Endothelial cell (in vitro differentiated cells): ENCODE measurements around the gene DOK6. TPM values are rescaled to one million over a fixed set of nuclear protein-coding genes. Genes with fewer than 3 reads are reported as not detected.

Source experiments
- DNase-seq: peaks from one replicate; pipeline ENCODE4 v3.0.0; 2021; ENCODE audit warnings: low spot score
- H3K27ac Mint-ChIP-seq: one replicate; pipeline ENCODE4 v1.8.0; 2021; ENCODE audit warnings: mixed read lengths, inconsistent platforms; ENCODE audit not compliant: unreplicated experiment
- H3K27me3 Mint-ChIP-seq: one replicate; pipeline ENCODE4 v1.8.0; 2021; ENCODE audit warnings: mild to moderate bottlenecking, moderate library complexity, mixed read lengths, inconsistent platforms; ENCODE audit not compliant: unreplicated experiment
- H3K36me3 Mint-ChIP-seq: one replicate; pipeline ENCODE4 v1.8.0; 2021; ENCODE audit warnings: mild to moderate bottlenecking, low read depth, mixed read lengths, inconsistent platforms; ENCODE audit not compliant: unreplicated experiment
- H3K4me1 Mint-ChIP-seq: one replicate; pipeline ENCODE4 v1.8.0; 2021; ENCODE audit warnings: mild to moderate bottlenecking, mixed read lengths, inconsistent platforms; ENCODE audit not compliant: unreplicated experiment
- H3K4me3 Mint-ChIP-seq: one replicate; pipeline ENCODE4 v1.8.0; 2021; ENCODE audit warnings: mild to moderate bottlenecking, mixed read lengths, inconsistent platforms; ENCODE audit not compliant: unreplicated experiment
- H3K9me3 Mint-ChIP-seq: one replicate; pipeline ENCODE4 v1.8.0; 2021; ENCODE audit warnings: mixed read lengths, inconsistent platforms; ENCODE audit not compliant: unreplicated experiment
- total RNA-seq: library from RNA; stranded (reverse); fragmentation: NEBNext Ultra II Directional; extraction: Animal tissue kit (Norgen Biotek cat#: 25700); gene quantifications from one replicate; pipeline ENCODE4 v1.2.1, GENCODE V29; 2021; ENCODE audit not compliant: unreplicated experiment
- TF ChIP-seq, protein P1 (sequence below): fragments of 200-600 bp; sonication (generic); IDR thresholded peaks from one replicate; pipeline ENCODE4 v1.5.0; 2021; ENCODE audit warnings: antibody characterized with exemption; ENCODE audit not compliant: unreplicated experiment

The DOK6 gene
- total RNA-seq, 1 donor from 2014 or later, result 2.2 TPM

DNA sequence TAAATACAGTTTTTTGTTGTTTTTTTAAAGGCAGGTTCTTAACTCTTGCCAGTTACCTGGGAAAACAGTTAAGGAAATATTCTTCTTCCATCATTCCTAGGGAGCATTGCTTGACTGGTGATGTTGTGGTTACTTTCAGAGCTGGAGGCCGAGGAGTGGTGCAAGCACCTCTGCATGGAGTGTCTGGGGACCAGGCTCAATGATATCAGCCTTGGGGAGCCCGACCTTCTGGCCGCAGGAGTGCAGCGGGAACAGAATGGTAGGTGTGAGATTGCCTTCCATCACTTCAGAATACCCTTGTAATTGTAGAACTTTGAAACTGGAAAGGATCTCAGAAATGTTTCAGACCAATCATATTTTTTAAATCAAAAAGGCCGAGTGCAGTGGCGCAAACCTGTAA is 276.9 kb downstream of the DOK6 start:
- Mint-ChIP-seq H3K4me3 (no peak overlapping the region), H3K4me1 (peaks cover 21% of the 10 kb centered on the region), H3K9me3 (no peaks in the 10 kb centered on the region), H3K27me3 (no peaks in the 10 kb centered on the region), H3K36me3 (no peaks in the 10 kb centered on the region), H3K27ac (no peak overlapping the region)
- TF ChIP-seq, protein P1, sequence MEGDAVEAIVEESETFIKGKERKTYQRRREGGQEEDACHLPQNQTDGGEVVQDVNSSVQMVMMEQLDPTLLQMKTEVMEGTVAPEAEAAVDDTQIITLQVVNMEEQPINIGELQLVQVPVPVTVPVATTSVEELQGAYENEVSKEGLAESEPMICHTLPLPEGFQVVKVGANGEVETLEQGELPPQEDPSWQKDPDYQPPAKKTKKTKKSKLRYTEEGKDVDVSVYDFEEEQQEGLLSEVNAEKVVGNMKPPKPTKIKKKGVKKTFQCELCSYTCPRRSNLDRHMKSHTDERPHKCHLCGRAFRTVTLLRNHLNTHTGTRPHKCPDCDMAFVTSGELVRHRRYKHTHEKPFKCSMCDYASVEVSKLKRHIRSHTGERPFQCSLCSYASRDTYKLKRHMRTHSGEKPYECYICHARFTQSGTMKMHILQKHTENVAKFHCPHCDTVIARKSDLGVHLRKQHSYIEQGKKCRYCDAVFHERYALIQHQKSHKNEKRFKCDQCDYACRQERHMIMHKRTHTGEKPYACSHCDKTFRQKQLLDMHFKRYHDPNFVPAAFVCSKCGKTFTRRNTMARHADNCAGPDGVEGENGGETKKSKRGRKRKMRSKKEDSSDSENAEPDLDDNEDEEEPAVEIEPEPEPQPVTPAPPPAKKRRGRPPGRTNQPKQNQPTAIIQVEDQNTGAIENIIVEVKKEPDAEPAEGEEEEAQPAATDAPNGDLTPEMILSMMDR, result no peak
- DNase-seq, result no peak

DNA sequence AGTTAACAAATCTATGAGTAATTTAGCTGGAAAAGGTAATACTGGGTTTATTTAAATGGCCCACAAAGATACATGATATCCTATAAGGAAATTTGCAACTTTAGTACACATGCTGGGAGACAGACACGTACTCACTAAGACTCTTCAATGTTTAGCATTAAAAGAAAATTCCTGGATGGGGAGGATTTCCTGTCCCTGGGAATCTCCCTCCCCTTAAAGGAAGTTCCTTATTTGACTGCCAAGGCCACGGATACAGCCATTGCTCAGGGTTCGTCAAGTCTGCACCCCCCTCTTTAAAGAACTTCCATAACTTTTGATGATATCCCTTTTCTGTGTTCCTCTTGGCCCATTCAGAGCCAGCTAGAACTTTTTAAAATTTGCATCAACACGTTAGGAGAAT is 279.4 kb downstream of the DOK6 start:
- no peaks in the 10 kb centered on the region for H3K9me3 Mint-ChIP-seq
- H3K4me3 Mint-ChIP-seq, result no peak overlapping the region
- no peak for DNase-seq

DNA sequence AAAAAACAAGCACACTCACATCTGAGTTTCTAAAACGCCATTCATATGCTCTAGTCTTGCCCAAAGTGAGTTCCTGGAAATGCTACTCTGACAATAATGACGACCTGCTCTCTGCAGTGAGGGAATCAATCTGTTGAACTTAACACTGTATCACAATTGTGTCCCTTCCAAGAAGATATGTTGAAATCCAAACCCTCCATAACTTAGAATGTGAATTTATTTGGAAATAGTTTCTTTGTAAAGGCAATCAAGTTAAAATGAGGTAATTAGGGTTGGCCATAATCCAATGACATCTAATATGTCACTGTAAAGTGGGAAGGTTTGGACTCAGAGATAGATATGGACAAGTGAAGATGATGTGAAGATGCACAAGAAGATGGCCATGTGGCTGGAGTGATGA is 282.5 kb downstream of the DOK6 start:
- Mint-ChIP-seq H3K4me3 (no peak overlapping the region), H3K27me3 (no peaks in the 10 kb centered on the region), H3K27ac (no peak overlapping the region), H3K36me3 (no peaks in the 10 kb centered on the region), H3K4me1 (peaks cover 19% of the 10 kb centered on the region), H3K9me3 (no peaks in the 10 kb centered on the region)
- TF ChIP-seq, protein P1, result no peak
- no peak for DNase-seq

More for the DNA sequence above, 279.4 kb downstream of the DOK6 start:
- TF ChIP-seq, protein P1, result no peak
- H3K36me3 Mint-ChIP-seq, result no peaks in the 10 kb centered on the region
- no peaks in the 10 kb centered on the region for H3K27me3 Mint-ChIP-seq
- H3K27ac Mint-ChIP-seq, result peak overlapping the region; percentile 80
- H3K4me1 Mint-ChIP-seq, result peaks cover 19% of the 10 kb centered on the region

DNA sequence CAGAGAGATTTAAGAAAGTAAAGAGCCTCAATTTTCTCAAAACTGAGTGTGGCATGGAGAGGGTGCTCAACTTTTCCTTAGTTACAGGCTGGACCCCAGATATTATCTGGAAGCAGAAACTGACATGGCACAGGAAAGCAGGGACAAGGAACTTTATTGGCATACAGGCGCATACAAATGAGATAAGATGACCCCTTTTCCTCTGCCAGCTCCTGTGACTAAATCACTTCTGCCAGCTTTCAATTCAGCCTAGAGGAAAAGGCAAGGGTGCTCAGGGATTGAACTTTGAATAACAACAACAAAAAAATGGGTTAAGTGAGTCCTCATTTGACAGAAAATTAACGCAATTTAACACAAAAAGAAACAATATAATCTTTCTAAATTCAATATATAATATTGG is 284.1 kb downstream of the DOK6 start:
- no peak overlapping the region for H3K27ac Mint-ChIP-seq
- H3K36me3 Mint-ChIP-seq, result no peaks in the 10 kb centered on the region
- no peaks in the 10 kb centered on the region for H3K27me3 Mint-ChIP-seq
- H3K4me3 Mint-ChIP-seq, result no peak overlapping the region
- DNase-seq, result no peak
- TF ChIP-seq, protein P1, result no peak
- H3K4me1 Mint-ChIP-seq, result peaks cover 13% of the 10 kb centered on the region
- H3K9me3 Mint-ChIP-seq, result no peaks in the 10 kb centered on the region

DNA sequence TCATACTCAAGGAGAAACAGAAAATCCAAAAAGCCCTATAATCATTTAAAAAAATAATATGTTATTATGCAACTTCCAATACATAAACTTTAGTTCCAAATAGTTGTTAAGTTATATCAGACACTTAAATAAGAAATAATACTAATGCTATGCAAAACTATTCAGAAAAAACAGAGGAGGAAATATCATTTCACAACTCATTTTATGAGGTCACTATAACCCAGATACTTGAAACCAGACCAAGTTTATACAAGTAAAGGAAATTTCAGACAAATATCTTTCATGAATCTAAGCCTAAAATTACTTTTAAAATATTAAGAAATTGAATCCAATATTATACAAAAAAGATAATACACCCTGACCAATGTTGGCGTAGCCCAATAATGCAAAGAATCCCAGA is 286.2 kb downstream of the DOK6 start:
- no peaks in the 10 kb centered on the region for H3K36me3 Mint-ChIP-seq
- no peaks in the 10 kb centered on the region for H3K9me3 Mint-ChIP-seq
- no peaks in the 10 kb centered on the region for H3K27me3 Mint-ChIP-seq
- no peaks in the 10 kb centered on the region for H3K4me1 Mint-ChIP-seq
- no peak overlapping the region for H3K4me3 Mint-ChIP-seq
- TF ChIP-seq, protein P1, result no peak
- H3K27ac Mint-ChIP-seq, result no peak overlapping the region
- DNase-seq, result no peak
